ENCODE data around the gene SLC35G6.

SLC35G6 gene

GRCh38 chr17:7515911-7516610, 34.8 kb downstream of the SLC35G6 start:
- no peak overlapping the region for H3K9ac ChIP-seq (ENCODE audit: low read depth, low read length)
- no peaks in the 10 kb centered on the region for H3K9me3 ChIP-seq (ENCODE audit: insufficient read depth, low read length, severe bottlenecking)
- peaks cover 11% of the 10 kb centered on the region; the same call in 1 of the 2 replicates for H4K20me1 ChIP-seq (ENCODE audit: insufficient read depth, low read length)
- no peaks in the 10 kb centered on the region for H3K79me2 ChIP-seq (ENCODE audit: insufficient read depth, low read length)
- no peak overlapping the region for H3K4me3 ChIP-seq (ENCODE audit: low read depth in 1 of 2, low read length in 2 of 2)
- H2AFZ ChIP-seq (ENCODE audit: low read depth, low read length), result no peak overlapping the region
- no peaks in the 10 kb centered on the region for H3K27me3 ChIP-seq (ENCODE audit: insufficient read depth, low read length, poor library complexity)
- H3K36me3 ChIP-seq (ENCODE audit: insufficient read depth, low read length), result peaks cover 37% of the 10 kb centered on the region
- ATAC-seq (ENCODE audit: insufficient read depth, low read depth), result no peak
- no peak overlapping the region for H3K4me2 ChIP-seq (ENCODE audit: insufficient read depth, low read length)
- no peaks in the 10 kb centered on the region for H3K4me1 ChIP-seq (ENCODE audit: insufficient read depth, low read length)
- no peak for DNase-seq
- no peak for TF ChIP-seq EZH2 (IDR thresholded peaks at IDR 0.05; ENCODE audit: borderline replicate concordance, low read depth, low read length, severe bottlenecking)
- no peak for TF ChIP-seq CTCF (IDR thresholded peaks at IDR 0.05; ENCODE audit: borderline replicate concordance, extremely low read depth, low read length, poor library complexity, severe bottlenecking)
- no peak overlapping the region for H3K27ac ChIP-seq (ENCODE audit: low read length)

- no peaks in the 10 kb centered on the region for H3K4me1 ChIP-seq (ENCODE audit: insufficient read depth, low read length)
- H3K27ac ChIP-seq (ENCODE audit: low read length), result no peak overlapping the region
- ATAC-seq (ENCODE audit: insufficient read depth, low read depth) (peak; percentile 45; the same call in 2 of the 3 replicates), DNase-seq (peak; percentile 19)
- H3K9ac ChIP-seq (ENCODE audit: low read depth, low read length), result no peak overlapping the region
- TF ChIP-seq CTCF (IDR thresholded peaks at IDR 0.05; ENCODE audit: borderline replicate concordance, extremely low read depth, low read length, poor library complexity, severe bottlenecking) (peak; percentile 66), EZH2 (IDR thresholded peaks at IDR 0.05; ENCODE audit: borderline replicate concordance, low read depth, low read length, severe bottlenecking) (no peak)
- no peaks in the 10 kb centered on the region for H3K36me3 ChIP-seq (ENCODE audit: insufficient read depth, low read length)
- H3K4me3 ChIP-seq (ENCODE audit: low read depth in 1 of 2, low read length in 2 of 2), result no peak overlapping the region
- H4K20me1 ChIP-seq (ENCODE audit: insufficient read depth, low read length), result no peaks in the 10 kb centered on the region
- H3K27me3 ChIP-seq (ENCODE audit: insufficient read depth, low read length, poor library complexity), result no peaks in the 10 kb centered on the region
- H3K9me3 ChIP-seq (ENCODE audit: insufficient read depth, low read length, severe bottlenecking), result peaks cover 6% of the 10 kb centered on the region
- H2AFZ ChIP-seq (ENCODE audit: low read depth, low read length), result no peak overlapping the region
- H3K79me2 ChIP-seq (ENCODE audit: insufficient read depth, low read length), result no peaks in the 10 kb centered on the region
- H3K4me2 ChIP-seq (ENCODE audit: insufficient read depth, low read length), result no peak overlapping the region
These were observed 41.8 kb downstream of the SLC35G6 start for GRCh38 chr17:7523033-7523432.

- H3K9ac ChIP-seq (ENCODE audit: low read depth, low read length), result no peak overlapping the region
- no peaks in the 10 kb centered on the region for H4K20me1 ChIP-seq (ENCODE audit: insufficient read depth, low read length)
- no peaks in the 10 kb centered on the region for H3K79me2 ChIP-seq (ENCODE audit: insufficient read depth, low read length)
- no peak for DNase-seq
- H3K36me3 ChIP-seq (ENCODE audit: insufficient read depth, low read length), result no peaks in the 10 kb centered on the region
- H3K27me3 ChIP-seq (ENCODE audit: insufficient read depth, low read length, poor library complexity), result no peaks in the 10 kb centered on the region
- ATAC-seq (ENCODE audit: insufficient read depth, low read depth), result no peak
- H3K9me3 ChIP-seq (ENCODE audit: insufficient read depth, low read length, severe bottlenecking), result peaks cover 6% of the 10 kb centered on the region
- H3K4me1 ChIP-seq (ENCODE audit: insufficient read depth, low read length), result no peaks in the 10 kb centered on the region
- no peak overlapping the region for H3K4me2 ChIP-seq (ENCODE audit: insufficient read depth, low read length)
- no peak overlapping the region for H3K27ac ChIP-seq (ENCODE audit: low read length)
- no peak overlapping the region for H2AFZ ChIP-seq (ENCODE audit: low read depth, low read length)
- no peak for TF ChIP-seq EZH2 (IDR thresholded peaks at IDR 0.05; ENCODE audit: borderline replicate concordance, low read depth, low read length, severe bottlenecking)
- no peak overlapping the region for H3K4me3 ChIP-seq (ENCODE audit: low read depth in 1 of 2, low read length in 2 of 2)
These were observed 47.6 kb downstream of the SLC35G6 start for GRCh38 chr17:7528842-7529241.

- Histone ChIP-seq H3K4me1 (ENCODE audit: insufficient read depth, low read length) (no peaks in the 10 kb centered on the region), H3K27me3 (ENCODE audit: insufficient read depth, low read length, poor library complexity) (no peaks in the 10 kb centered on the region), H2AFZ (ENCODE audit: low read depth, low read length) (no peak overlapping the region), H3K9me3 (ENCODE audit: insufficient read depth, low read length, severe bottlenecking) (peaks cover 6% of the 10 kb centered on the region), H4K20me1 (ENCODE audit: insufficient read depth, low read length) (no peaks in the 10 kb centered on the region), H3K27ac (ENCODE audit: low read length) (no peak overlapping the region), H3K4me2 (ENCODE audit: insufficient read depth, low read length) (no peak overlapping the region), H3K4me3 (ENCODE audit: low read depth in 1 of 2, low read length in 2 of 2) (no peak overlapping the region), H3K79me2 (ENCODE audit: insufficient read depth, low read length) (no peaks in the 10 kb centered on the region), H3K36me3 (ENCODE audit: insufficient read depth, low read length) (no peaks in the 10 kb centered on the region), H3K9ac (ENCODE audit: low read depth, low read length) (no peak overlapping the region)
- ATAC-seq (ENCODE audit: insufficient read depth, low read depth), result no peak
- no peak for DNase-seq
- TF ChIP-seq CTCF (IDR thresholded peaks at IDR 0.05; ENCODE audit: borderline replicate concordance, extremely low read depth, low read length, poor library complexity, severe bottlenecking) (no peak), EZH2 (IDR thresholded peaks at IDR 0.05; ENCODE audit: borderline replicate concordance, low read depth, low read length, severe bottlenecking) (no peak)
These were observed 49.0 kb downstream of the SLC35G6 start for GRCh38 chr17:7530023-7530900.
